ENCODE results near the gene LCE1C. TPM values are rescaled to one million over a fixed set of nuclear protein-coding genes. Genes with fewer than 3 reads are reported as not detected.

The LCE1C gene
- total and polyA plus RNA-seq, 12 donors, result not detected

GRCh38 chr1:152776361-152776760 lies 30.1 kb downstream of the LCE1C start:
- DNase-seq, result no peak
- Histone ChIP-seq H3K4me1 (no peaks in the 10 kb centered on the region), H3K9me3 (peaks cover 0 to 6% (median 0%) of the 10 kb centered on the region in 11 donors), H3K27me3 (peaks cover 0 to 4% (median 0%) of the 10 kb centered on the region in 7 donors), H3K27ac (no peak overlapping the region), H3K4me3 (no peak overlapping the region), H3K36me3 (no peaks in the 10 kb centered on the region)
- TF ChIP-seq, protein P1, sequence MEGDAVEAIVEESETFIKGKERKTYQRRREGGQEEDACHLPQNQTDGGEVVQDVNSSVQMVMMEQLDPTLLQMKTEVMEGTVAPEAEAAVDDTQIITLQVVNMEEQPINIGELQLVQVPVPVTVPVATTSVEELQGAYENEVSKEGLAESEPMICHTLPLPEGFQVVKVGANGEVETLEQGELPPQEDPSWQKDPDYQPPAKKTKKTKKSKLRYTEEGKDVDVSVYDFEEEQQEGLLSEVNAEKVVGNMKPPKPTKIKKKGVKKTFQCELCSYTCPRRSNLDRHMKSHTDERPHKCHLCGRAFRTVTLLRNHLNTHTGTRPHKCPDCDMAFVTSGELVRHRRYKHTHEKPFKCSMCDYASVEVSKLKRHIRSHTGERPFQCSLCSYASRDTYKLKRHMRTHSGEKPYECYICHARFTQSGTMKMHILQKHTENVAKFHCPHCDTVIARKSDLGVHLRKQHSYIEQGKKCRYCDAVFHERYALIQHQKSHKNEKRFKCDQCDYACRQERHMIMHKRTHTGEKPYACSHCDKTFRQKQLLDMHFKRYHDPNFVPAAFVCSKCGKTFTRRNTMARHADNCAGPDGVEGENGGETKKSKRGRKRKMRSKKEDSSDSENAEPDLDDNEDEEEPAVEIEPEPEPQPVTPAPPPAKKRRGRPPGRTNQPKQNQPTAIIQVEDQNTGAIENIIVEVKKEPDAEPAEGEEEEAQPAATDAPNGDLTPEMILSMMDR (IDR thresholded peaks at IDR 0.05), result no peak
- 77 to 81% methylated on average over 11 of the region's 11 CpGs for WGBS, 2 donors
- intact Hi-C loops (cut with DNase I), result no loop called here
- no peak for ATAC-seq

DNA sequence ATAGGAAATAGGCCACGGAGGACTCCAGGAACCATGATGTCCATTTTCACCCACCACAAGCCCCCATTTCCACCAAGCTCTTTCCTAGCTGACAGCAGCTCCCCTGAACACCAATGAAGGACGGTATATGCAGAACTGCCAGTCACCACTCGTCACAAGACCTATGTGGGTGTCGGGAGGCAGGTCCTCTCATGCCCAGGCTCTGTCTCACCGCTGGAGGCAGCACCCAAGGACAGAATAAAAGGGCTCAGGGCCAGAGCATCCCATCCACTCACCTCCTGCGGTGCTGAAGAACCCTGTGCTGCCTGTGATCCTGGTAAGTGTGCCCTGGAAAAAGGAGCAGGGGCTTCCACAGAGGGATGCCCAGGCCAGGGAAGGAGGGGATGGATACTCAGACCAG lies 31.6 kb downstream of the LCE1C start, which contains the start of gene LCE1F:
Gene LCE1F (plus strand): TSS at position 266 of the 400 bp plus-strand sequence. CDS start 1,232 bp downstream, outside the sequence.
- Histone ChIP-seq H3K36me3 (no peaks in the 10 kb centered on the region), H3K4me1 (no peaks in the 10 kb centered on the region), H3K4me3 (no peak within 1 kb of the TSS), H3K27ac (no peak within 1 kb of the TSS), H3K27me3 (peaks cover 0 to 4% (median 0%) of the 10 kb centered on the region in 7 donors), H3K9me3 (peaks cover 0 to 6% (median 0%) of the 10 kb centered on the region in 11 donors)
- 58 to 62% methylated on average over 6 of the region's 6 CpGs for WGBS, 2 donors
- intact Hi-C loops (cut with DNase I), result no loop called here
- no peak for DNase-seq
- TF ChIP-seq, protein P1 (IDR thresholded peaks at IDR 0.05), result no peak
- no peak for ATAC-seq

- Histone ChIP-seq H3K9me3 (peaks cover 0 to 3% (median 0%) of the 10 kb centered on the region in 11 donors), H3K4me3 (no peak overlapping the region), H3K36me3 (no peaks in the 10 kb centered on the region), H3K27me3 (peaks cover 0 to 7% (median 0%) of the 10 kb centered on the region in 7 donors), H3K27ac (no peak overlapping the region), H3K4me1 (no peaks in the 10 kb centered on the region)
- DNase-seq (no peak), ATAC-seq (no peak)
- TF ChIP-seq, protein P1 (IDR thresholded peaks at IDR 0.05), result no peak
- intact Hi-C loops (cut with DNase I), result no loop called here
- 59 to 74% methylated on average over 1 of the region's 1 CpG for WGBS, 2 donors
These were observed 36.0 kb downstream of the LCE1C start for GRCh38 chr1:152770411-152770810.

- H3K27me3 ChIP-seq, result peaks cover 0 to 7% (median 0%) of the 10 kb centered on the region in 7 donors
- ATAC-seq, result no peak
- WGBS, 2 donors, result 48 to 49% methylated on average over 8 of the region's 8 CpGs
- H3K4me1 ChIP-seq, result no peaks in the 10 kb centered on the region
- H3K4me3 ChIP-seq, result no peak overlapping the region
- no peaks in the 10 kb centered on the region for H3K36me3 ChIP-seq
- no peak overlapping the region for H3K27ac ChIP-seq
- H3K9me3 ChIP-seq, result peaks cover 0 to 3% (median 0%) of the 10 kb centered on the region in 11 donors
- intact Hi-C loops (cut with DNase I), result no loop called here
- TF ChIP-seq, protein P1 (IDR thresholded peaks at IDR 0.05), result no peak
- no peak for DNase-seq
These were observed 37.5 kb downstream of the LCE1C start for GRCh38 chr1:152768847-152769533.
